OCI-LY1 (cell line): Measurements from ENCODE around the gene PCBD1.

Experiments used
- EZH2 ChIP-seq: fragments of 200-600 bp; sonication (generic), shearing (Covaris generic); IDR thresholded peaks from 2 replicates; pipeline ENCODE4 v1.8.0; 2017; ENCODE audit warnings: borderline replicate concordance, mixed run types, mild to moderate bottlenecking, antibody characterized with exemption, low read length, moderate library complexity, mixed read lengths
- TF ChIP-seq, protein P1 (sequence below): fragments of 200-600 bp; sonication (generic), shearing (Covaris generic); IDR thresholded peaks from 2 replicates; pipeline ENCODE4 v1.5.1; 2017; ENCODE audit warnings: mild to moderate bottlenecking, antibody characterized with exemption, low read length, moderate library complexity, mixed read lengths

DNA sequence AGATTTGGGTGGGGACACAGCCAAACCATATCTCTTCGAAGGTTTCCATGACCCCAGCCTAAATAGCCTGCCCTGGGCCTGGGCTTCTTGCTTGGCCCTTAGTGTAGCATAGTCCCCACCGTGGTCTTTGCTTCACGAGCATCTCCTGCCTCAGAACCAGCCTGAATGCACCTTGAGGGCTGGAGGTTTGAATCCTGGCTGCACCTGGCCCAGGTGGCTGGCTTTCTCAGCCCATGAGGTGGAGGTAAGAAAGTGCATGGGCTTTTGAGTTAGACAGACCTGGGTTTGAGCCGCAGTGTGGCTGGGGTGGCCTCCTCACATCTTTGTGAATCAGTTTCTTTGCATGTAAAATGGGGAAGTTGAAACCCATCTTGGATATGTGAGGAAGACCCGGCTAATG lies 24.2 kb upstream of the PCBD1 start:
- TF ChIP-seq, protein P1, sequence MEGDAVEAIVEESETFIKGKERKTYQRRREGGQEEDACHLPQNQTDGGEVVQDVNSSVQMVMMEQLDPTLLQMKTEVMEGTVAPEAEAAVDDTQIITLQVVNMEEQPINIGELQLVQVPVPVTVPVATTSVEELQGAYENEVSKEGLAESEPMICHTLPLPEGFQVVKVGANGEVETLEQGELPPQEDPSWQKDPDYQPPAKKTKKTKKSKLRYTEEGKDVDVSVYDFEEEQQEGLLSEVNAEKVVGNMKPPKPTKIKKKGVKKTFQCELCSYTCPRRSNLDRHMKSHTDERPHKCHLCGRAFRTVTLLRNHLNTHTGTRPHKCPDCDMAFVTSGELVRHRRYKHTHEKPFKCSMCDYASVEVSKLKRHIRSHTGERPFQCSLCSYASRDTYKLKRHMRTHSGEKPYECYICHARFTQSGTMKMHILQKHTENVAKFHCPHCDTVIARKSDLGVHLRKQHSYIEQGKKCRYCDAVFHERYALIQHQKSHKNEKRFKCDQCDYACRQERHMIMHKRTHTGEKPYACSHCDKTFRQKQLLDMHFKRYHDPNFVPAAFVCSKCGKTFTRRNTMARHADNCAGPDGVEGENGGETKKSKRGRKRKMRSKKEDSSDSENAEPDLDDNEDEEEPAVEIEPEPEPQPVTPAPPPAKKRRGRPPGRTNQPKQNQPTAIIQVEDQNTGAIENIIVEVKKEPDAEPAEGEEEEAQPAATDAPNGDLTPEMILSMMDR, result no peak
- TF ChIP-seq EZH2, result no peak
